Endothelial cell (in vitro differentiated cells): ENCODE measurements around the gene TRHDE. TPM values are rescaled to one million over a fixed set of nuclear protein-coding genes. Genes with fewer than 3 reads are reported as not detected.

Experiments used
- DNase-seq: peaks from one replicate; pipeline ENCODE4 v3.0.0; 2021; ENCODE audit warnings: low spot score
- H3K27ac Mint-ChIP-seq: one replicate; pipeline ENCODE4 v1.8.0; 2021; ENCODE audit warnings: mixed read lengths, inconsistent platforms; ENCODE audit not compliant: unreplicated experiment
- H3K27me3 Mint-ChIP-seq: one replicate; pipeline ENCODE4 v1.8.0; 2021; ENCODE audit warnings: mild to moderate bottlenecking, moderate library complexity, mixed read lengths, inconsistent platforms; ENCODE audit not compliant: unreplicated experiment
- H3K36me3 Mint-ChIP-seq: one replicate; pipeline ENCODE4 v1.8.0; 2021; ENCODE audit warnings: mild to moderate bottlenecking, low read depth, mixed read lengths, inconsistent platforms; ENCODE audit not compliant: unreplicated experiment
- H3K4me1 Mint-ChIP-seq: one replicate; pipeline ENCODE4 v1.8.0; 2021; ENCODE audit warnings: mild to moderate bottlenecking, mixed read lengths, inconsistent platforms; ENCODE audit not compliant: unreplicated experiment
- H3K4me3 Mint-ChIP-seq: one replicate; pipeline ENCODE4 v1.8.0; 2021; ENCODE audit warnings: mild to moderate bottlenecking, mixed read lengths, inconsistent platforms; ENCODE audit not compliant: unreplicated experiment
- H3K9me3 Mint-ChIP-seq: one replicate; pipeline ENCODE4 v1.8.0; 2021; ENCODE audit warnings: mixed read lengths, inconsistent platforms; ENCODE audit not compliant: unreplicated experiment
- CTCF ChIP-seq: fragments of 200-600 bp; sonication (generic); IDR thresholded peaks from one replicate; pipeline ENCODE4 v1.5.0; 2021; ENCODE audit warnings: antibody characterized with exemption; ENCODE audit not compliant: unreplicated experiment
- long read RNA-seq: library from polyadenylated mRNA; unstranded; transcript quantifications from one replicate; pipeline ENCODE4 v2.0.0, GENCODE V29; 2020; ENCODE audit not compliant: unreplicated experiment
- total RNA-seq: library from RNA; stranded (reverse); fragmentation: NEBNext Ultra II Directional; extraction: Animal tissue kit (Norgen Biotek cat#: 25700); gene quantifications from one replicate; pipeline ENCODE4 v1.2.1, GENCODE V29; 2021; ENCODE audit not compliant: unreplicated experiment

The TRHDE gene
- 0.54 TPM for total RNA-seq
- long read RNA-seq: 0 reads

GRCh38 chr12:72272091-72272661, at the start of gene TRHDE:
TSS of gene TRHDE (plus strand) at chr12:72272370. CDS start at chr12:72272644, 274 bp downstream.
- peak within 1 kb of the TSS; percentile 91 for H3K4me3 Mint-ChIP-seq
- peaks cover 20% of the 10 kb centered on the region for H3K27me3 Mint-ChIP-seq
- peak; percentile 46 for DNase-seq
- H3K4me1 Mint-ChIP-seq: no peaks in the 10 kb centered on the region
- no peak within 1 kb of the TSS for H3K27ac Mint-ChIP-seq
- TF ChIP-seq CTCF: no peak
- no peaks in the 10 kb centered on the region for H3K9me3 Mint-ChIP-seq
- no peaks in the 10 kb centered on the region for H3K36me3 Mint-ChIP-seq

- Mint-ChIP-seq H3K27me3 (no peaks in the 10 kb centered on the region), H3K36me3 (no peaks in the 10 kb centered on the region), H3K4me1 (peaks cover 6% of the 10 kb centered on the region), H3K27ac (no peak overlapping the region), H3K4me3 (no peak overlapping the region), H3K9me3 (no peaks in the 10 kb centered on the region)
- no peak for TF ChIP-seq CTCF
- no peak for DNase-seq
Observed at GRCh38 chr12:72226510-72226909, 45.7 kb upstream of the TRHDE start.

- Mint-ChIP-seq H3K36me3 (no peaks in the 10 kb centered on the region), H3K27ac (no peak overlapping the region), H3K9me3 (no peaks in the 10 kb centered on the region), H3K27me3 (no peaks in the 10 kb centered on the region), H3K4me3 (no peak overlapping the region), H3K4me1 (peaks cover 6% of the 10 kb centered on the region)
- no peak for TF ChIP-seq CTCF
- DNase-seq: no peak
Observed at GRCh38 chr12:72228424-72228823, 43.7 kb upstream of the TRHDE start.

GRCh38 chr12:72230589-72230988, 41.6 kb upstream of the TRHDE start:
- Mint-ChIP-seq H3K4me3 (no peak overlapping the region), H3K27me3 (no peaks in the 10 kb centered on the region), H3K36me3 (no peaks in the 10 kb centered on the region), H3K9me3 (no peaks in the 10 kb centered on the region), H3K27ac (no peak overlapping the region), H3K4me1 (peaks cover 4% of the 10 kb centered on the region)
- TF ChIP-seq CTCF: no peak
- DNase-seq: no peak

- H3K27me3 Mint-ChIP-seq: no peaks in the 10 kb centered on the region
- no peak overlapping the region for H3K4me3 Mint-ChIP-seq
- H3K36me3 Mint-ChIP-seq: no peaks in the 10 kb centered on the region
- TF ChIP-seq CTCF: no peak
- H3K9me3 Mint-ChIP-seq: no peaks in the 10 kb centered on the region
- H3K4me1 Mint-ChIP-seq: no peaks in the 10 kb centered on the region
- no peak overlapping the region for H3K27ac Mint-ChIP-seq
- no peak for DNase-seq
Observed at GRCh38 chr12:72234886-72235285, 37.3 kb upstream of the TRHDE start.
